T-helper 1 cell treated with Interleukin-12 subunit alpha and Interleukin-12 subunit beta and Interleukin-4 antibody, amounts not matched to agents 30 μg/mL and 1 μg/mL, for 36 hours (primary cell): ENCODE measurements around the gene COG1.

Experiments
- H3K27ac Mint-ChIP-seq: one replicate; pipeline ENCODE4 v1.8.0; 2021; ENCODE audit warnings: mild to moderate bottlenecking, mixed read lengths
- H3K27me3 Mint-ChIP-seq: one replicate; pipeline ENCODE4 v1.8.0; 2021; ENCODE audit warnings: low read depth, mixed read lengths
- H3K36me3 Mint-ChIP-seq: one replicate; pipeline ENCODE4 v1.8.0; 2021; ENCODE audit warnings: low read depth, mixed read lengths
- H3K4me1 Mint-ChIP-seq: one replicate; pipeline ENCODE4 v1.8.0; 2021; ENCODE audit warnings: low read depth, mixed read lengths
- H3K4me3 Mint-ChIP-seq: one replicate; pipeline ENCODE4 v1.8.0; 2021; ENCODE audit warnings: mild to moderate bottlenecking, moderate library complexity, mixed read lengths
- H3K9me3 Mint-ChIP-seq: one replicate; pipeline ENCODE4 v1.8.0; 2021; ENCODE audit warnings: mixed read lengths

The COG1 gene

GRCh38 chr17:73199751-73200317 lies 7.0 kb downstream of the COG1 start:
- Mint-ChIP-seq H3K27ac (peak overlapping the region; percentile 15), H3K27me3 (no peaks in the 10 kb centered on the region), H3K4me1 (peaks cover 17% of the 10 kb centered on the region), H3K9me3 (no peaks in the 10 kb centered on the region), H3K4me3 (no peak overlapping the region), H3K36me3 (peaks cover 63% of the 10 kb centered on the region)

GRCh38 chr17:73200476-73200875 lies 7.6 kb downstream of the COG1 start:
- H3K4me1 Mint-ChIP-seq, result peaks cover 17% of the 10 kb centered on the region
- H3K4me3 Mint-ChIP-seq, result no peak overlapping the region
- no peak overlapping the region for H3K27ac Mint-ChIP-seq
- peaks cover 68% of the 10 kb centered on the region for H3K36me3 Mint-ChIP-seq
- H3K9me3 Mint-ChIP-seq, result no peaks in the 10 kb centered on the region
- no peaks in the 10 kb centered on the region for H3K27me3 Mint-ChIP-seq

GRCh38 chr17:73201215-73202069 lies 8.6 kb downstream of the COG1 start:
- H3K9me3 Mint-ChIP-seq, result no peaks in the 10 kb centered on the region
- H3K4me3 Mint-ChIP-seq, result no peak overlapping the region
- no peak overlapping the region for H3K27ac Mint-ChIP-seq
- H3K27me3 Mint-ChIP-seq, result no peaks in the 10 kb centered on the region
- peaks cover 64% of the 10 kb centered on the region for H3K36me3 Mint-ChIP-seq
- peaks cover 14% of the 10 kb centered on the region for H3K4me1 Mint-ChIP-seq

GRCh38 chr17:73203135-73203787 lies 10.4 kb downstream of the COG1 start:
- Mint-ChIP-seq H3K4me3 (no peak overlapping the region), H3K9me3 (no peaks in the 10 kb centered on the region), H3K27ac (peak overlapping the region; percentile 62), H3K27me3 (no peaks in the 10 kb centered on the region), H3K4me1 (peaks cover 14% of the 10 kb centered on the region), H3K36me3 (peaks cover 61% of the 10 kb centered on the region)

GRCh38 chr17:73203788-73204479 lies 11.1 kb downstream of the COG1 start:
- H3K4me3 Mint-ChIP-seq, result no peak overlapping the region
- H3K36me3 Mint-ChIP-seq, result peaks cover 61% of the 10 kb centered on the region
- H3K9me3 Mint-ChIP-seq, result no peaks in the 10 kb centered on the region
- H3K27ac Mint-ChIP-seq, result peak overlapping the region; percentile 62
- no peaks in the 10 kb centered on the region for H3K27me3 Mint-ChIP-seq
- H3K4me1 Mint-ChIP-seq, result peaks cover 14% of the 10 kb centered on the region

- H3K36me3 Mint-ChIP-seq, result peaks cover 54% of the 10 kb centered on the region
These were observed 12.7 kb downstream of the COG1 start for GRCh38 chr17:73205459-73205961.

GRCh38 chr17:73208139-73208827 lies 15.4 kb downstream of the COG1 start:
- peaks cover 24% of the 10 kb centered on the region for H3K4me1 Mint-ChIP-seq
- no peak overlapping the region for H3K4me3 Mint-ChIP-seq
- no peaks in the 10 kb centered on the region for H3K27me3 Mint-ChIP-seq
- no peak overlapping the region for H3K27ac Mint-ChIP-seq
- peaks cover 39% of the 10 kb centered on the region for H3K36me3 Mint-ChIP-seq
- H3K9me3 Mint-ChIP-seq, result no peaks in the 10 kb centered on the region

More at GRCh38 chr17:73205459-73205961, 12.7 kb downstream of the COG1 start:
- Mint-ChIP-seq H3K4me3 (no peak overlapping the region), H3K9me3 (no peaks in the 10 kb centered on the region), H3K4me1 (peaks cover 19% of the 10 kb centered on the region), H3K27ac (no peak overlapping the region), H3K27me3 (no peaks in the 10 kb centered on the region)

GRCh38 chr17:73209436-73209835 lies 16.6 kb downstream of the COG1 start:
- Mint-ChIP-seq H3K4me3 (no peak overlapping the region), H3K27ac (no peak overlapping the region), H3K9me3 (no peaks in the 10 kb centered on the region), H3K27me3 (no peaks in the 10 kb centered on the region), H3K36me3 (peaks cover 32% of the 10 kb centered on the region), H3K4me1 (peaks cover 18% of the 10 kb centered on the region)

- peaks cover 30% of the 10 kb centered on the region for H3K36me3 Mint-ChIP-seq
- no peak overlapping the region for H3K27ac Mint-ChIP-seq
- H3K4me1 Mint-ChIP-seq, result peaks cover 18% of the 10 kb centered on the region
- no peaks in the 10 kb centered on the region for H3K9me3 Mint-ChIP-seq
- no peaks in the 10 kb centered on the region for H3K27me3 Mint-ChIP-seq
- H3K4me3 Mint-ChIP-seq, result no peak overlapping the region
These were observed 17.3 kb downstream of the COG1 start for GRCh38 chr17:73210002-73210678.

- peaks cover 41% of the 10 kb centered on the region for H3K36me3 Mint-ChIP-seq
- H3K4me3 Mint-ChIP-seq, result peak overlapping the region; percentile 50
- peaks cover 31% of the 10 kb centered on the region for H3K4me1 Mint-ChIP-seq
- H3K27ac Mint-ChIP-seq, result peak overlapping the region; percentile 75
- no peaks in the 10 kb centered on the region for H3K27me3 Mint-ChIP-seq
- no peaks in the 10 kb centered on the region for H3K9me3 Mint-ChIP-seq
These were observed 18.9 kb downstream of the COG1 start for GRCh38 chr17:73211745-73212144.

GRCh38 chr17:73214008-73214407 lies 21.2 kb downstream of the COG1 start:
- no peaks in the 10 kb centered on the region for H3K9me3 Mint-ChIP-seq
- H3K4me1 Mint-ChIP-seq, result peaks cover 31% of the 10 kb centered on the region
- peaks cover 32% of the 10 kb centered on the region for H3K36me3 Mint-ChIP-seq
- H3K4me3 Mint-ChIP-seq, result no peak overlapping the region
- no peak overlapping the region for H3K27ac Mint-ChIP-seq
- H3K27me3 Mint-ChIP-seq, result no peaks in the 10 kb centered on the region

GRCh38 chr17:73214851-73215250 lies 22.0 kb downstream of the COG1 start:
- Mint-ChIP-seq H3K4me1 (peaks cover 30% of the 10 kb centered on the region), H3K9me3 (no peaks in the 10 kb centered on the region), H3K36me3 (peaks cover 27% of the 10 kb centered on the region), H3K27me3 (no peaks in the 10 kb centered on the region), H3K4me3 (no peak overlapping the region), H3K27ac (no peak overlapping the region)

- H3K9me3 Mint-ChIP-seq, result no peaks in the 10 kb centered on the region
- H3K27me3 Mint-ChIP-seq, result no peaks in the 10 kb centered on the region
- H3K36me3 Mint-ChIP-seq, result peaks cover 29% of the 10 kb centered on the region
- H3K27ac Mint-ChIP-seq, result no peak overlapping the region
- peaks cover 26% of the 10 kb centered on the region for H3K4me1 Mint-ChIP-seq
- no peak overlapping the region for H3K4me3 Mint-ChIP-seq
These were observed 22.6 kb downstream of the COG1 start for GRCh38 chr17:73215447-73215846.
